Uterus (tissue), 4 donors: ENCODE data around the gene PHLPP1. TPM values are rescaled to one million over a fixed set of nuclear protein-coding genes. Genes with fewer than 3 reads are reported as not detected.

Experiments used
- DNase-seq, 2 donors: peaks; one replicate each; pipeline ENCODE4 v3.0.0-alpha.2; 2019 to 2020
- H3K27ac ChIP-seq, 2 donors: fragments of 200-600 bp; sonication (generic); 1 replicate in 1 of 2; 2 replicates in 1 of 2; pipeline ENCODE4 v1.5.1; 2016 to 2018
- H3K27me3 ChIP-seq, 2 donors: fragments of 200-600 bp; sonication (generic); one replicate each; pipeline ENCODE4 v1.5.1; 2018 to 2019; ENCODE audit warnings: control low read depth in 1 of 2
- H3K36me3 ChIP-seq, 2 donors: fragments of 200-600 bp; sonication (generic); one replicate each; pipeline ENCODE4 v1.5.1; 2019; ENCODE audit warnings: control low read depth in 1 of 2
- H3K4me1 ChIP-seq, 2 donors: fragments of 200-600 bp; sonication (generic); one replicate each; pipeline ENCODE4 v1.5.1; 2018 to 2019; ENCODE audit warnings: control low read depth in 1 of 2
- H3K4me3 ChIP-seq, 2 donors: fragments of 200-600 bp; sonication (generic); 1 replicate in 1 of 2; 2 replicates in 1 of 2; pipeline ENCODE4 v1.5.1; 2018 to 2019; ENCODE audit warnings: mild to moderate bottlenecking in 1 of 2
- H3K9me3 ChIP-seq, 2 donors: fragments of 200-600 bp; sonication (generic); one replicate each; pipeline ENCODE4 v1.5.1; 2019; ENCODE audit warnings: control low read depth in 1 of 2
- POLR2A ChIP-seq, 2 donors: fragments of 450-650 bp; IDR thresholded peaks; one replicate each; pipeline ENCODE4 v1.6.1; 2016; ENCODE audit warnings: antibody characterized with exemption in 2 of 2, mild to moderate bottlenecking in 1 of 2, moderate library complexity in 1 of 2
- intact Hi-C: fragments of 100-400 bp; cut with DNase I; formaldehyde crosslinking; loops from one replicate; pipeline ENCODE4 v1.15.1; 2023; ENCODE audit warnings: low total_unique reads
- total RNA-seq, 4 donors: library from RNA; depleted of rRNA in 3 of 4; stranded (reverse); fragments of >200 nt in 3 of 4; gene quantifications; one replicate each; pipeline versions ENCODE4 v1.1.0 to v1.2.4, GENCODE V29; 2014 to 2023
- TF ChIP-seq, protein P1 (sequence below), 4 experiments: fragments of 200-600 bp in 2 of 4; fragments of 450-650 bp in 2 of 4; sonication (generic) in 2 of 4; IDR thresholded peaks; one replicate each; pipeline ENCODE4 v1.5.1; 2016 to 2019; ENCODE audit warnings: antibody characterized with exemption in 4 of 4, mild to moderate bottlenecking in 2 of 4, moderate library complexity in 1 of 4
- donor health status: DM: yes; HTN: yes; CAD: no.

The PHLPP1 gene
- total RNA-seq, 4 donors from 2014 or later, result 10.6 to 32.4 (median 14.1) TPM

GRCh38 chr18:62717169-62717924, 2.0 kb downstream of the PHLPP1 start:
- Histone ChIP-seq H3K27me3 (no peaks in the 10 kb centered on the region), H3K36me3 (no peaks in the 10 kb centered on the region), H3K9me3 (no peaks in the 10 kb centered on the region), H3K4me3 (peak overlapping the region; percentile 59 to 87), H3K27ac (peak overlapping the region; percentile 48 to 100), H3K4me1 (no peaks in the 10 kb centered on the region)
- intact Hi-C loops, result loop anchor here (10.0 kb wide), 1 partner anchor 267 kb away; no protein-coding TSS in a partner anchor
- no peak for DNase-seq
- TF ChIP-seq POLR2A (IDR thresholded peaks at IDR 0.05), result no peak
- TF ChIP-seq, protein P1, sequence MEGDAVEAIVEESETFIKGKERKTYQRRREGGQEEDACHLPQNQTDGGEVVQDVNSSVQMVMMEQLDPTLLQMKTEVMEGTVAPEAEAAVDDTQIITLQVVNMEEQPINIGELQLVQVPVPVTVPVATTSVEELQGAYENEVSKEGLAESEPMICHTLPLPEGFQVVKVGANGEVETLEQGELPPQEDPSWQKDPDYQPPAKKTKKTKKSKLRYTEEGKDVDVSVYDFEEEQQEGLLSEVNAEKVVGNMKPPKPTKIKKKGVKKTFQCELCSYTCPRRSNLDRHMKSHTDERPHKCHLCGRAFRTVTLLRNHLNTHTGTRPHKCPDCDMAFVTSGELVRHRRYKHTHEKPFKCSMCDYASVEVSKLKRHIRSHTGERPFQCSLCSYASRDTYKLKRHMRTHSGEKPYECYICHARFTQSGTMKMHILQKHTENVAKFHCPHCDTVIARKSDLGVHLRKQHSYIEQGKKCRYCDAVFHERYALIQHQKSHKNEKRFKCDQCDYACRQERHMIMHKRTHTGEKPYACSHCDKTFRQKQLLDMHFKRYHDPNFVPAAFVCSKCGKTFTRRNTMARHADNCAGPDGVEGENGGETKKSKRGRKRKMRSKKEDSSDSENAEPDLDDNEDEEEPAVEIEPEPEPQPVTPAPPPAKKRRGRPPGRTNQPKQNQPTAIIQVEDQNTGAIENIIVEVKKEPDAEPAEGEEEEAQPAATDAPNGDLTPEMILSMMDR (IDR thresholded peaks at IDR 0.05), result no peak

DNA sequence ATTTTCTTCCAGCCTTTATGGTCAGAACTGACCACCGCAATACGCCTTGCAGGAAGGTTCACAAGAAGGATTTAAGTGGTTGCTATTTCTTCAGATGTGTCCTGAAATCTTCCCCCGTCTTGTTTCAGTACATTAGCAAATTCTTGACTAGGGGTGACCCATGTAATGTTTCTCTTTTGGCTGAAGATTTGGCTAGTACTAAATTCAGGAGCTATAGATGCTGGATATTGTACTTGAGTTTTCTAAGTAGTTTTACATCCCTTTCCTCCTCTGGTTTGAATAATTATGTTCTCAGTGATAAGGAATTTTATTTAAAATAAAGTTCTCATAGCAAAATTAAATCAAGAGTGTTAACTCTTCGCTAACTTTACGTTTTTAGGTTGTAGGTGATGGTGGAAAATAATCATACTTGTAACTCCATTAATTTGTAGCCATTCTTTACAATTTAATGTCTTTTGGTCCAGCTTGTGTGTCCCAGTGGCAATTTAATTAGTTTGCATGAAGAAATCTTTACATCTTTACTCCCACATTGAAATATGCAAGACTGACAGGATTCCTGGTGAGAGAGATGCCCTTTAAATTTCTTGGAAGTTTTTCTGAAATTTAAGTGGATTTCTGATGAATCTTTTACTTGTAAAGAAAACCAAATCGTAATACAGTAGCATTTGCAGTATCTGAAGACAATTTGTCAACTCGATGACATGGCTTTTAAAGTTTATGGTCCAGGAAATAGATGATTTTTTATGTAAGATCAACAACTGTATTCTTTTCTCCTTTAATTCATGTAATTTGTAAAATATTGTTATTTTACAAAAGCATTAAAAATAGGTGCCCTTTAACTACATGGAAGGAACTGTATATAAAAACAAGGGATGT, 2.8 kb downstream of the PHLPP1 start:
- Histone ChIP-seq H3K36me3 (no peaks in the 10 kb centered on the region), H3K9me3 (no peaks in the 10 kb centered on the region), H3K4me1 (no peaks in the 10 kb centered on the region), H3K27me3 (no peaks in the 10 kb centered on the region), H3K27ac (peak overlapping the region in 1 of 2 donors; percentile 100), H3K4me3 (peak overlapping the region; percentile 59 to 87)
- intact Hi-C loops, result loop anchor here (10.0 kb wide), 1 partner anchor 267 kb away; no protein-coding TSS in a partner anchor
- no peak for DNase-seq
- TF ChIP-seq POLR2A (IDR thresholded peaks at IDR 0.05), result no peak
- TF ChIP-seq, protein P1 (IDR thresholded peaks at IDR 0.05), result no peak

- no peaks in the 10 kb centered on the region for H3K36me3 ChIP-seq
- no peaks in the 10 kb centered on the region for H3K4me1 ChIP-seq
- intact Hi-C loops, result loop anchor here (10.0 kb wide), 1 partner anchor 75 kb away; no protein-coding TSS in a partner anchor
- H3K27ac ChIP-seq, result no peak overlapping the region
- no peak for DNase-seq
- no peak overlapping the region for H3K4me3 ChIP-seq
- TF ChIP-seq, protein P1 (IDR thresholded peaks at IDR 0.05), result no peak
- TF ChIP-seq POLR2A (IDR thresholded peaks at IDR 0.05), result no peak
- H3K27me3 ChIP-seq, result no peaks in the 10 kb centered on the region
- no peaks in the 10 kb centered on the region for H3K9me3 ChIP-seq
Measured at GRCh38 chr18:62720048-62720447, 4.7 kb downstream of the PHLPP1 start.

DNA sequence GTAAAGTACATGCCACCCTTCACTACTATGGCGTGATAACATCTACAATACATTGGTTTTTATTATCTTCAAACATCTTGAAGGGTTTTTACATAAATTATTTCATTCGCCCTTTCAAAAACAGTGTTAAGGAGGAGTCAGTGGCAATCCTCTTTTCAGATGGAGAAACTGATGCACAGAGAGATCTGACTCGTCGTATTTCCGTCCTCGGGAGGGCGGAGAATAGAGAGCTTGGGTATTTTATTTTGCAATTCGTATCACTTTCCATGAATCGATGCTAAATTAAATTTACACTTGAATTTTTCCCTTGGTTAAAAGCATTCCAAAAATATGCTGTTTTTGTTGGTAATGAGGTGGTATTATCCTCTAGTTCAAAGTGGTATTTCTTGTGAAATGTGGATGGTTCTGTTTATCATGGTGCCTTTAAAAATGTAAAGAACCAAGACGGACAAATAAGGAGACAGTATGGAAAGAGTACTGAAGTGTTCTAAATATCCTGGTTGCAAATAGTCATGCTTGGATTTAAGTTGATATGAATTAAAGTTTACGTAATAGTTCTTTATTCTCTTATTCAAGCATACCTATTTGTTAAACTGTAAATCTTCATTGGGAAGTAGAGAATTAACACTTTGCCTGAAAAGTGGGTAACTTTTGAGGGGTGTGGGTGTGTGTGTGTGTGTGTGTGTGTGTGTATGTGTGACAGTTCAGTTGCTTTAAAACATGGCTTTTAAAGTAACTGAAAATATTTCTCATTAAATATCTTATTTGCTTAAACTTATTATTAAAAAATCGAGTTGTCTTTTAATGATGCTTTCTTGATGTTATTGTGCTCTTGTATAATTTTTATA, 5.6 kb downstream of the PHLPP1 start:
- Histone ChIP-seq H3K27ac (no peak overlapping the region), H3K9me3 (no peaks in the 10 kb centered on the region), H3K27me3 (no peaks in the 10 kb centered on the region), H3K36me3 (no peaks in the 10 kb centered on the region), H3K4me1 (no peaks in the 10 kb centered on the region), H3K4me3 (no peak overlapping the region)
- TF ChIP-seq, protein P1 (IDR thresholded peaks at IDR 0.05), result no peak
- TF ChIP-seq POLR2A (IDR thresholded peaks at IDR 0.05), result no peak
- DNase-seq, result no peak
- intact Hi-C loops, result loop anchor here (10.0 kb wide), 1 partner anchor 74 kb away; no protein-coding TSS in a partner anchor
